K562 (cell line): ENCODE measurements around the gene FTL. TPM values are rescaled to one million over a fixed set of nuclear protein-coding genes. Genes with fewer than 3 reads are reported as not detected.
A peak's percentile ranks its signal among the peaks of the same experiment; 100 is the strongest.

ENCODE experiments used
- AFF4 ChIP-seq: sonication (generic); formaldehyde crosslinking; IDR thresholded peaks from 2 replicates; pipeline ENCODE4 v1.8.0; 2023; ENCODE audit warnings: mild to moderate bottlenecking, missing genetic modification reagents
- BDP1 ChIP-seq: IDR thresholded peaks from 3 replicates; pipeline ENCODE4 v1.6.1; 2011; ENCODE audit not compliant: insufficient read length, insufficient read depth
- CHD2 ChIP-seq: IDR thresholded peaks from 2 replicates; pipeline ENCODE4 v1.6.1; 2011; ENCODE audit warnings: low read depth, low read length
- ELF1 ChIP-seq: fragments of 200-800 bp; sonication (Bioruptor generic); IDR thresholded peaks from 2 replicates; pipeline ENCODE4 v1.6.1; 2016; ENCODE audit warnings: missing genetic modification characterization, missing compliant biosample characterization
- ESRRB ChIP-seq: fragments of 250-450 bp; sonication (Bioruptor Pico); IDR thresholded peaks from 2 replicates; pipeline ENCODE4 v1.5.0; 2020; ENCODE audit warnings: mild to moderate bottlenecking, moderate library complexity, borderline replicate concordance
- HMG20A ChIP-seq: fragments of 450-650 bp; formaldehyde crosslinking; conservative IDR thresholded peaks from 2 replicates; pipeline ENCODE4 v1.4.0; 2020; ENCODE audit warnings: mild to moderate bottlenecking, mixed read lengths
- LCOR ChIP-seq: sonication (generic); formaldehyde crosslinking; IDR thresholded peaks from 2 replicates; pipeline ENCODE4 v1.8.0; 2022; ENCODE audit warnings: mild to moderate bottlenecking, missing genetic modification reagents
- MYC ChIP-seq, 2 experiments: fragments of 250-450 bp in 1 of 2; sonication (Bioruptor Pico) in 1 of 2; IDR thresholded peaks; 2 replicates each; pipeline versions ENCODE4 v1.5.1 to v1.6.1; 2012 to 2021; ENCODE audit warnings: low read depth in 2 of 2, borderline replicate concordance in 1 of 2, improper control_type of control experiment in 1 of 2, low read length in 1 of 2, mild to moderate bottlenecking in 1 of 2, moderate library complexity in 1 of 2
- NFE2 ChIP-seq: IDR thresholded peaks from 2 replicates; pipeline ENCODE4 v1.6.1; 2014; ENCODE audit warnings: antibody characterized with exemption, low read depth
- NFRKB ChIP-seq: fragments of 450-650 bp; IDR thresholded peaks from 2 replicates; pipeline ENCODE4 v1.6.1; 2016; ENCODE audit warnings: low read depth
- RBM15 ChIP-seq: fragments of 200-400 bp; formaldehyde crosslinking; IDR thresholded peaks from 2 replicates; pipeline ENCODE4 v1.6.1; 2018; ENCODE audit warnings: mild to moderate bottlenecking, low read length, moderate library complexity; ENCODE audit not compliant: insufficient read depth
- RBM34 ChIP-seq: fragments of 200-400 bp; formaldehyde crosslinking; IDR thresholded peaks from 2 replicates; pipeline ENCODE4 v1.6.1; 2018; ENCODE audit warnings: low read length, borderline replicate concordance; ENCODE audit not compliant: insufficient read depth
- TBP ChIP-seq: optimal IDR thresholded peaks from 2 replicates; pipeline ENCODE3; 2011; ENCODE audit warnings: low read depth, low read length, improper control_type of control experiment
- TFE3 ChIP-seq: fragments of 450-650 bp; formaldehyde crosslinking; IDR thresholded peaks from 2 replicates; pipeline ENCODE4 v1.4.0; 2020; ENCODE audit warnings: mild to moderate bottlenecking, mixed read lengths
- TGIF2 ChIP-seq: sonication (generic); formaldehyde crosslinking; IDR thresholded peaks from 2 replicates; pipeline ENCODE4 v1.8.1; 2022; ENCODE audit warnings: mild to moderate bottlenecking, missing genetic modification reagents, moderate library complexity
- ZMIZ1 ChIP-seq, 2 experiments: fragments of 150-350 bp in 1 of 2; IDR thresholded peaks; 2 replicates each; pipeline ENCODE4 v1.6.1; 2012 to 2016; ENCODE audit warnings: low read depth in 2 of 2, low read length in 2 of 2, mild to moderate bottlenecking in 1 of 2, moderate library complexity in 1 of 2
- ZNF143 ChIP-seq: sonication (generic); formaldehyde crosslinking; IDR thresholded peaks from 2 replicates; pipeline ENCODE4 v1.9.0; 2022; ENCODE audit warnings: mild to moderate bottlenecking, missing genetic modification reagents
- ZNF384 ChIP-seq: IDR thresholded peaks from 2 replicates; pipeline ENCODE4 v1.6.1; 2012; ENCODE audit warnings: low read depth, low read length, improper control_type of control experiment
- polyA plus RNA-seq, 8 experiments: library from polyadenylated mRNA; depleted of rRNA in 4 of 8; stranded (reverse) in 5 of 8; unstranded in 3 of 8; fragments of >200 nt; fragmentation: Nextera tagmentation in 2 of 8; fragmentation: Illumina TruSeq in 1 of 8; extraction: Ambion mirVana in 2 of 8; extraction: Trizol in 1 of 8; gene quantifications; 2 replicates each; pipeline versions ENCODE4 v1.2.1 to v1.2.3, GENCODE V29; 2011 to 2014; ENCODE audit warnings: inconsistent platforms in 1 of 8, missing spikeins in 1 of 8
- total RNA-seq, 7 experiments: library from RNA; depleted of rRNA in 6 of 7; stranded (reverse); fragments of >200 nt in 6 of 7; fragmentation: Illumina TruSeq in 2 of 7; extraction: Trizol in 2 of 7; gene quantifications; 2 replicates each; pipeline versions ENCODE4 v1.2.1 to v1.2.3, GENCODE V29; 2011 to 2021; ENCODE audit warnings: low replicate concordance in 1 of 7

Gene FTL
- total and polyA plus RNA-seq, 9 of the 15 experiments (the other 6 are each of a cell fraction or from before 2014, with no cell fraction given): 1,231 to 27,415 (median 3,965) TPM

- peak; percentile 58 for TF ChIP-seq TFE3 (CRISPR knock-in tag)
- TF ChIP-seq MYC (IDR thresholded peaks at IDR 0.05; ENCODE audit: low read depth, low read length): no peak; the same call in 1 of the 2 replicates
- peak; percentile 54 for TF ChIP-seq MYC (CRISPR knock-in tag; IDR thresholded peaks at IDR 0.05; ENCODE audit: borderline replicate concordance, low read depth)
- peak; percentile 86 for TF ChIP-seq NFE2
- TF ChIP-seq AFF4 (CRISPR knock-in tag): peak; percentile 64; the same call in 1 of the 2 replicates
- TF ChIP-seq ZNF384: no peak
- TF ChIP-seq ZNF143 (CRISPR knock-in tag): no peak
- peak; percentile 62; the same call in 1 of the 2 replicates for TF ChIP-seq ELF1 (tag)
- TF ChIP-seq LCOR: no peak
- peak; percentile 50; the same call in 1 of the 2 replicates for TF ChIP-seq NFRKB
- TF ChIP-seq TGIF2 (CRISPR knock-in tag): no peak
- 0 out of 2 replicates have a peak, but pooled peaks have one; percentile 39 for TF ChIP-seq HMG20A
- TF ChIP-seq ESRRB (CRISPR knock-in tag): 0 out of 2 replicates have a peak, but pooled peaks have one; percentile 19
- no peak for TF ChIP-seq TBP
- TF ChIP-seq RBM34: no peak
- peak in 1 of 2 experiments; percentile 59; a peak in 1 of 4 replicates for TF ChIP-seq ZMIZ1 (IDR thresholded peaks at IDR 0.05; ENCODE audit: low read depth in 2 of 2, low read length in 2 of 2)
- TF ChIP-seq RBM15: no peak
- TF ChIP-seq BDP1: no peak
- peak; percentile 40 for TF ChIP-seq CHD2
Observed at GRCh38 chr19:48967346-48968178, 2.5 kb downstream of the FTL start (continued).
